Mucosa of descending colon (tissue), 3 donors: ENCODE data around the gene EIF4E2. TPM values are rescaled to one million over a fixed set of nuclear protein-coding genes. Genes with fewer than 3 reads are reported as not detected.
A peak's percentile ranks its signal among the peaks of the same experiment; 100 is the strongest.

ENCODE experiments used
- ATAC-seq: fragments of 200-7000 bp; cut with Tn5 transposase; one replicate; pipeline ENCODE4 v1.9.1; 2020; ENCODE audit warnings: mild to moderate bottlenecking, moderate library complexity
- DNase-seq, 3 donors: peaks; one replicate each; pipeline ENCODE4 v3.0.0-alpha.2; 2020
- H3K36me3 ChIP-seq: fragments of 200-600 bp; one replicate; pipeline ENCODE4 v1.8.0; 2021; ENCODE audit warnings: low read depth, mild to moderate bottlenecking
- H3K4me1 ChIP-seq: fragments of 200-600 bp; one replicate; pipeline ENCODE4 v1.8.0; 2021; ENCODE audit warnings: low read depth, mild to moderate bottlenecking
- H3K4me3 ChIP-seq: fragments of 200-600 bp; one replicate; pipeline ENCODE4 v1.8.0; 2021; ENCODE audit warnings: mild to moderate bottlenecking
- H3K9me3 ChIP-seq: fragments of 200-600 bp; one replicate; pipeline ENCODE4 v1.8.0; 2021; ENCODE audit warnings: mild to moderate bottlenecking
- CTCF ChIP-seq: fragments of 200-600 bp; IDR thresholded peaks from one replicate; pipeline ENCODE4 v1.8.0; 2022; ENCODE audit warnings: antibody characterized with exemption, mild to moderate bottlenecking
- intact Hi-C, 2 donors: fragments of 100-400 bp; cut with DNase I in 1 of 2; cut with micrococcal nuclease in 1 of 2; formaldehyde crosslinking; loops; one replicate each; pipeline versions ENCODE4 v1.11.0 to v1.11.1; 2022; cut with DNase I, micrococcal nuclease
- total RNA-seq, 3 donors: library from RNA; stranded (reverse); fragmentation: NEBNext Ultra II Directional in 2 of 3; extraction: Animal tissue kit (Norgen Biotek cat#: 25700) in 2 of 3; gene quantifications; one replicate each; pipeline versions ENCODE4 v1.2.1 to v1.2.4, GENCODE V29; 2021 to 2023
- donor health status: DM: no; HTN: no; CAD: no; lungs with moderate emphysema.
- donor health status: DM: no; HTN: no; CAD: no.
- donor health status: DM: no; HTN: yes; CAD: no.

EIF4E2 gene
- total RNA-seq, 3 donors from 2014 or later = 62.7 to 116 (median 90.9) TPM

GRCh38 chr2:232598293-232598692, 47.8 kb downstream of the EIF4E2 start:
- no peak for DNase-seq
- intact Hi-C loops = no loop called here
- TF ChIP-seq CTCF = no peak
- Histone ChIP-seq H3K4me1 (peaks cover 8% of the 10 kb centered on the region), H3K9me3 (no peaks in the 10 kb centered on the region), H3K36me3 (no peaks in the 10 kb centered on the region), H3K4me3 (no peak overlapping the region)
- ATAC-seq = no peak

DNA sequence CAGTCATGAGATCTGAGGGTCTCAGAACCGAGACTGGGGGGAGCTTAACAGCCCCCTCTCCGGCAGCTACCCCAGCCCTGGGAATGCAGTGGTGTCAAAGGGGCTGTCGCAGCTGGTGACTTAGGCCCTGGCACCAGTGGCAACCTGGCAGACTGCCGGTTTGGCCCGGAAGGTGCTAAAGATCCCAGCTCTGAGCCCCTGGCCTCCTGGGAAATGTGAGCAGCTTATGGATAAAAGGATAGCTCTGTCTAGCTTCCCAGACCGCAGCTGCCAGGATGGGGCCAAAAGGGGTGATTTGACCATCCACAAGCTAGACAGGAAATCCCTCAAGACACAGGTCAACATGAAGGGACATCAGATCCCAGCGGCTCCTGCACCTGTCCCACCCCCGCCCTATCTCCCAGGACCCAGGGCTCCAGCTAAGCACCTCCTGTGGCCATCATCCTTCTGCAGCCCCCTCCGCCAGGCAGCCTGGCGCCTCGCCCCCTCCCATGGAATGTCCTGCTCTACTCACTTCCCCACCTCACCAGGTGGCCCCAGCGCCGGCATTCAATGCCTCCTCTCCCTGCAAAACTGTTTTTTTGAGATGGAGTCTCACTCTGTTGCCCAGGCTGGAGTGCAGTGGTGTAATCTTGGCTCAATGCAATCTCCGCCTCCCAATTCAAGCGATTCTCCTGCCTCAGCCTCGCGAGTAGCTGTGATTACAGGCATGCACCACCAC, 49.7 kb downstream of the EIF4E2 start:
- no peak for TF ChIP-seq CTCF
- Histone ChIP-seq H3K36me3 (no peaks in the 10 kb centered on the region), H3K4me3 (no peak overlapping the region), H3K9me3 (no peaks in the 10 kb centered on the region), H3K4me1 (no peaks in the 10 kb centered on the region)
- no peak for DNase-seq
- no peak for ATAC-seq
- intact Hi-C loops = no loop called here

- ATAC-seq = no peak
- intact Hi-C loops = no loop called here
- Histone ChIP-seq H3K9me3 (no peaks in the 10 kb centered on the region), H3K36me3 (no peaks in the 10 kb centered on the region), H3K4me1 (no peaks in the 10 kb centered on the region), H3K4me3 (no peak overlapping the region)
- no peak for DNase-seq
- no peak for TF ChIP-seq CTCF
Observed at GRCh38 chr2:232603283-232603682, 52.8 kb downstream of the EIF4E2 start.

DNA sequence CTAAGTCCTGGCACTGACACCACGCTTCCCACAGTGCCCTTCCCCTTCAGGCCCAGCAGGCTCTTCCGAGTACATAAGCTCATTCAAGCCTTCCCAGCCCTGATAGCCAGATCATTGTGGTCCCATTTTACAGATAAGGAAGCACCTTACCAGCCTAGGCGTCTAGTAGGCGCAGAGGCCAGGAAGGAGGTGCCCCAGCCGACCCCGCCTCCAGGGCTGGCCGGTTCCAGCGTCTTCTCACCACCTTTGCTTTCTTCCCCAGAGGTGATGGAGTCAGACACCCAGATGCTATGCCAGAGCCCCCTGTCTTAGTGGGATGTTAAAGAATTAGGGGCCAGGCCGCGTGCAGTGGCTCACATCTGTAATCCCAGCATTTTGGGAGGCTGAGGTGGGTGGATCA, 54.0 kb downstream of the EIF4E2 start:
- intact Hi-C loops = no loop called here
- no peaks in the 10 kb centered on the region for H3K4me1 ChIP-seq
- no peak for TF ChIP-seq CTCF
- H3K4me3 ChIP-seq = no peak overlapping the region
- ATAC-seq (no peak), DNase-seq (no peak)
- H3K36me3 ChIP-seq = no peaks in the 10 kb centered on the region
- H3K9me3 ChIP-seq = no peaks in the 10 kb centered on the region

DNA sequence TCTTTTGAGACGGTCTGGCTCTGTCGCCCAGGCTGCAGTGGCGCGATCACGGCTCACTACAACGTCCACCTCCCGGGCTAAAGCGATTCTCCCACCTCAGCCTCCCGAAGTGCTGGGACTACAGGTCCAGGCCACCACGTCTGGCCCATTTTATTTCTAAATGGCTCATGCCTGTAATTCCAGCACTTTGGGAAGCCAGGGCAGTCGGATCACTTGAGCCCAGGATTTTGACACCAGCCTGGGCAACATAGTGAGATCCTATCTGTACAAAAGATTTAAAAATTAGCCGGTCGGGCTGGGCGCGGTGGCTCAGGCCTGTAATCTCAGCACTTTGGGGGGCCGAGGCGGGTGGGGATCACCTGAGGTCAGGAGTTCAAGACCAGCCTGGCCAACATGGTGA, 56.5 kb downstream of the EIF4E2 start:
- no peak for ATAC-seq
- Histone ChIP-seq H3K4me3 (no peak overlapping the region), H3K4me1 (no peaks in the 10 kb centered on the region), H3K9me3 (no peaks in the 10 kb centered on the region), H3K36me3 (no peaks in the 10 kb centered on the region)
- intact Hi-C loops = no loop called here
- no peak for TF ChIP-seq CTCF
- DNase-seq = peak in 1 of 3 donors; percentile 42

DNA sequence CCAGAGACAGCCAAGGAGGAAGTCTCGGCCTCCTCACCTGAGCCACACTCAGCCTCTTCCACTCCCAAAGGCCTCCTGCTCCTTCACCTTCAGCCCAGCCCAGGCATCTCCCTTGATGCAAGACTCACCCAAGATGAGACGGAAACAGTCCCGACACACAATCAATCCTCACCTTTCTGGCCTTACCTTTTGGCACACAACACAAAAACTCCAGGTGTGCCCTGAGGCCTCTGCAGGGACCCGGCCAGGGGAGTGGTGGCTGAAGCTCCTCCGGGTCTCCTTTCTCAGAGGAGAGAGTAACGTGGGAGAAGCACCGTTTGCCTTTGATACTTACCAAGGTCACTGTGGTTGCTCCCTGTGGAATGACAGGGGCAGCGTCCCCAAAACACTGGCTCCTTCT, 59.1 kb downstream of the EIF4E2 start:
- TF ChIP-seq CTCF = no peak
- intact Hi-C loops = no loop called here
- ATAC-seq = no peak
- no peak for DNase-seq
- H3K4me1 ChIP-seq = no peaks in the 10 kb centered on the region
- no peak overlapping the region for H3K4me3 ChIP-seq
- H3K36me3 ChIP-seq = no peaks in the 10 kb centered on the region
- H3K9me3 ChIP-seq = no peaks in the 10 kb centered on the region
